Ascending aorta (tissue), 2 donors: ENCODE data around the gene MPP7. TPM values are rescaled to one million over a fixed set of nuclear protein-coding genes. Genes with fewer than 3 reads are reported as not detected.

ENCODE experiments used
- DNase-seq, 2 donors: peaks; one replicate each; pipeline ENCODE4 v3.0.0-alpha.2; 2019; ENCODE audit warnings: low spot score in 2 of 2
- H3K27ac ChIP-seq, 2 donors: fragments of 200-600 bp; sonication (generic); one replicate each; pipeline ENCODE4 v1.5.1; 2016 to 2017; ENCODE audit warnings: mild to moderate bottlenecking in 1 of 2
- H3K27me3 ChIP-seq: fragments of 200-600 bp; sonication (generic); one replicate; pipeline ENCODE4 v1.5.1; 2017
- H3K36me3 ChIP-seq, 2 donors: fragments of 200-600 bp; sonication (generic); one replicate each; pipeline ENCODE4 v1.5.1; 2016
- H3K4me1 ChIP-seq, 2 donors: fragments of 200-600 bp; sonication (generic); one replicate each; pipeline ENCODE4 v1.5.1; 2016 to 2017; ENCODE audit warnings: mild to moderate bottlenecking in 1 of 2
- H3K4me3 ChIP-seq, 2 donors: fragments of 200-600 bp; sonication (generic); one replicate each; pipeline ENCODE4 v1.5.1; 2016 to 2017; ENCODE audit warnings: mild to moderate bottlenecking in 1 of 2
- H3K9me3 ChIP-seq, 2 donors: fragments of 200-600 bp; sonication (generic); one replicate each; pipeline ENCODE4 v1.5.1; 2016
- CTCF ChIP-seq, 3 experiments: fragments of 200-600 bp in 2 of 3; fragments of 450-650 bp in 1 of 3; sonication (generic) in 2 of 3; IDR thresholded peaks; one replicate each; pipeline ENCODE4 v1.5.1; 2016 to 2019; ENCODE audit warnings: antibody characterized with exemption in 3 of 3, mild to moderate bottlenecking in 1 of 3, moderate library complexity in 1 of 3
- intact Hi-C: fragments of 100-400 bp; cut with DNase I; formaldehyde crosslinking; loops from one replicate; pipeline ENCODE4 v1.15.1; 2023
- total RNA-seq: library from RNA; depleted of rRNA; stranded (reverse); fragments of >200 nt; gene quantifications from one replicate; pipeline ENCODE4 v1.1.0, GENCODE V29; 2016

The MPP7 gene
- total RNA-seq, 1 donor from 2014 or later: 43.9 TPM

GRCh38 chr10:28305553-28305952 is 2.7 kb upstream of the MPP7 start:
- H3K4me3 ChIP-seq: no peak overlapping the region
- intact Hi-C loops: loop anchor here (10.0 kb wide), 2 partner anchors 229 to 801 kb away; partner anchors contain the start of genes RAB18 and WAC

GRCh38 chr10:28304032-28304571 is 1.2 kb upstream of the MPP7 start:
- Histone ChIP-seq H3K36me3 (no peaks in the 10 kb centered on the region), H3K4me3 (no peak overlapping the region), H3K9me3 (no peaks in the 10 kb centered on the region), H3K27me3 (no peaks in the 10 kb centered on the region), H3K27ac (no peak overlapping the region), H3K4me1 (peaks cover 0 to 8% of the 10 kb centered on the region in 2 donors)
- DNase-seq: no peak
- intact Hi-C loops: loop anchor here (10.0 kb wide), 2 partner anchors 231 to 799 kb away; partner anchors contain the start of genes RAB18 and WAC
- no peak for TF ChIP-seq CTCF (IDR thresholded peaks at IDR 0.05)

More at GRCh38 chr10:28305553-28305952, 2.7 kb upstream of the MPP7 start:
- H3K27ac ChIP-seq: no peak overlapping the region
- no peak for DNase-seq
- H3K36me3 ChIP-seq: no peaks in the 10 kb centered on the region
- TF ChIP-seq CTCF (IDR thresholded peaks at IDR 0.05): no peak
- no peaks in the 10 kb centered on the region for H3K9me3 ChIP-seq
- no peaks in the 10 kb centered on the region for H3K27me3 ChIP-seq
- peaks cover 0 to 8% of the 10 kb centered on the region in 2 donors for H3K4me1 ChIP-seq

- H3K4me1 ChIP-seq: peaks cover 0 to 8% of the 10 kb centered on the region in 2 donors
- peak overlapping the region; percentile 94 to 96 for H3K27ac ChIP-seq
- peak in 1 of 3 experiments; percentile 15 for TF ChIP-seq CTCF (IDR thresholded peaks at IDR 0.05)
- H3K9me3 ChIP-seq: no peaks in the 10 kb centered on the region
- DNase-seq: no peak
- peak overlapping the region; percentile 81 to 90 for H3K4me3 ChIP-seq
- H3K36me3 ChIP-seq: no peaks in the 10 kb centered on the region
- intact Hi-C loops: loop anchor here (1.0 to 10.0 kb wide), 6 partner anchors 21 to 797 kb away; partner anchors contain the start of genes MKX, RAB18 and WAC
- H3K27me3 ChIP-seq: no peaks in the 10 kb centered on the region
Observed at GRCh38 chr10:28302012-28302637, 739 bp downstream of the MPP7 start.

GRCh38 chr10:28300027-28300426 is 2.8 kb downstream of the MPP7 start:
- TF ChIP-seq CTCF (IDR thresholded peaks at IDR 0.05): no peak
- intact Hi-C loops: loop anchor here (10.0 kb wide), 2 partner anchors 235 to 795 kb away; partner anchors contain the start of genes RAB18 and WAC
- no peak for DNase-seq
- Histone ChIP-seq H3K27ac (peak overlapping the region; percentile 30 to 56), H3K27me3 (no peaks in the 10 kb centered on the region), H3K4me1 (peaks cover 0 to 23% of the 10 kb centered on the region in 2 donors), H3K4me3 (no peak overlapping the region), H3K36me3 (no peaks in the 10 kb centered on the region), H3K9me3 (no peaks in the 10 kb centered on the region)

- no peak for TF ChIP-seq CTCF (IDR thresholded peaks at IDR 0.05)
Observed at GRCh38 chr10:28298951-28299350, 3.9 kb downstream of the MPP7 start.

More at GRCh38 chr10:28298951-28299350, 3.9 kb downstream of the MPP7 start:
- Histone ChIP-seq H3K27me3 (no peaks in the 10 kb centered on the region), H3K36me3 (no peaks in the 10 kb centered on the region), H3K9me3 (no peaks in the 10 kb centered on the region), H3K27ac (peak overlapping the region; percentile 50 to 56), H3K4me3 (no peak overlapping the region), H3K4me1 (peaks cover 5 to 30% of the 10 kb centered on the region in 2 donors)
- no peak for DNase-seq
- intact Hi-C loops: no loop called here
